HL-60/S4 treated with retinoic acid at 250 ng/mL for 4 days and 3 days (cell line): ENCODE data around the gene GPRC6A.

ENCODE experiments used
- in situ Hi-C: fragments of 300-500 bp; cut with MboI; formaldehyde crosslinking; loops from 2 replicates; pipeline ENCODE4 v1.7.0; 2022; ENCODE audit warnings: low sequenced_read_pairs

GPRC6A gene

DNA sequence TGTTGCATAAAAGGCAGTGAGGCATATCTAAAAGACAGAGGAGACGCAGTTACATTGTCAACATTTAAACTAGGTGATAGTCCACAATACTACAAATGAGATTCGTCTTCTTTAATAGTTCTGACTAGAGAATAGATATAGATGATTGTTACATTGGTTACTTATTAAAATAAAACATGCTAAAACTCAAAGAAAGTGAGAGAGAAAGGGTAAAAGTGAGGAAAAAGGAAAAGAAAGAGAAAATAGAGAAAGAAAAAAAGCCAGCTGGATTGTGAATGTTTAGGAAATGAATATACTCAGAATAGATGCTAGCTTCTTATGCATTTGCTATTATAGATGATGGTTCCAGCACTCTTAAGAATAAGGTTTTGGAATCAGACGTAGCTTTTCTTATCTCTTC is 35.7 kb downstream of the GPRC6A start:
- in situ Hi-C loops = no loop called here

DNA sequence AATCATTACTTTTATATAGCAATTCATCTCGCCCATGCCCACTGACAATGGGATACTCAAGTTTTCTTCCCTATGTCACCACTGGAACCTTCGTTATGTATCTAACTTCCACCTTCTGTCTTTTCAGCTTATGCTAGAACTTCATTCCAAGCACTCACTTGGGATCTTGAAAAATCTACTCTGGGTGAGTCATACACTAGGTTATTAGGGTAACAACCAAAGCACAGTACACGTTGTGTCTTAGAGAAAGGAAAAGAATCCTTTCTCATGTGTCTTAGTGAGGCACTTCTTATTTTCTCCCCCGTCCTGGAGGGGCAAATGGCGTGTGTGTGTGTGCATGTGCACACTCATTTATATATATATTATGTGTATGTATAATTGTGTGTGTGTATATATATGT is 45.0 kb downstream of the GPRC6A start:
- in situ Hi-C loops = no loop called here

DNA sequence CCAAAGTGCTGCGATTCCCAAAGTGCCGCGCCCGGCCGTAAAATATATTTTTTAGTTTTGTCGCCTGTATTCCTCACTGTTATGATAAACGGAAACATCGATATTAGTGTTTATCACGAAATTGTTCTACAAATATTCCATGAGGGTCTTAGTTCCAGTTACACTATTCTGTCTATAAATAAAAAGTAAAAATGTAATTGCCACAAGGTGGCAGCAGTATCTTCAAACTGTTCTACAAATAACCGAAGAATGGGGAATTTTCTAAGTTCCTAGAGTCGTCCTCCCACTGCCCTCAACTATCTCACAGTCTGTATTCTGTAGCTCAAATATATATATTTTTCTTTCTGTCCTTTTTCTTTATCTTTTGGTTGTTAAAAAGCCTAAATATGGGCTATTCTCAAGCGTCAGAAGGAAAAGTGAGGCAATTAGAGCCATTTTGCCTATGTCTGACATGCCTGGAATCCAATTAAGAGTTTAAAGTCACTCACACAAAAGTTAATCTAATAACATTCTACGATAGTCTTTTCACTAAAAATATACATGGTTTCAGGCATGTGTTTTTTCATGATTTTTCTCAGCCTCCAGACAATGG is 49.2 kb downstream of the GPRC6A start:
- in situ Hi-C loops = no loop called here

DNA sequence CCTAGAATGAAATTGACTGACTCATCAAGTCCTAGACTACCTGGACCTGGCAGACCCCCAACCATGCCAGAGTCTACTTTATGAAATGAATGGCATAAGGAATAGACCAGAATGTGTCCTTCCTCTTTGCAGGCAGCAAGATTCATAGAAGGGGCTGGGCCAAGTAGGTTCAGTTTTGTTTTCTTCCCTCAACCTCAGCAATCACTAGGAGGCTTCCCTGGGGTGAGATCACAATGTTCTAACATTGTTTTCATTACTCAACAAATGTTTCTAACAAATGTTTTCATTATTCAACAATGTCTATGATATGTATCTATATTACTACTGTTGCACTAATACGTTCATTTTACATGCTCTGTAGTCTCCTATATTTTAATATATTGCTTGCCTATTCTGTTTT is 55.0 kb downstream of the GPRC6A start:
- in situ Hi-C loops = no loop called here

DNA sequence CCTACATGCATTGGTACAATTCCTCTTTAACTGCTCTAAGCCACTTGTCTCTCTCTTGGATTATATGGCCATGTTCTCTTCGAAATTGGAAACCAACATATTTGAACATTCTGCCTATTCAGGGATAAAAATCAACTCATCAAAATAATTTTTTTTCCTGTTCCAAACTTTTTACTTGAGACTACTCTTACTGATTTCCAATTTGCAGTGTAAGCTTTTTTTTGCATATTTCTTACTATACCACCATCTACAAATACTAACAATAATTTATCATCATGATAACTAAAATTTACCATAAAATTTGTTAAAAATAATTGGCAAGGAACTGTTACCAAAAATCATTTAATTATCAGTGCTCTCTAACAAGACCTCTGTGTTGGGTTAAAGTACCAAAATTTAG is 56.4 kb downstream of the GPRC6A start:
- in situ Hi-C loops = no loop called here

DNA sequence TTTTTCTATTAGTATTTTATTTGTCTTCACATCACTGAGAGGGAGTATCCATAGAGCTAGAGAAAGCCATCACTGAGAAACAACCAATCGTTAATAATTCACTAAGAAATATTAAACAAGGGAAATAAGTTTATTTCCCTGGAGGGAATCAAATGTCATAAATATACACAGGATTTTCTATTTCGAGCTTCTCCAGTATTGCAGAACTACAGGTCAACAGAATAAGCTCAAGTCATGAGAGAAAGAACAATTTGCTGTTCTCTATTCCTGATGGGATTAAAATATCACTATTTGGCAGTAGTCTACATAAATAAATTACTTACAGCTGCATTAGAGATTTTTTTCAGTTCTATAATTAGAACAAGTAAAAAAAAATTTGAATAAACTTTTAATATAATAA is 61.2 kb downstream of the GPRC6A start:
- in situ Hi-C loops = no loop called here

DNA sequence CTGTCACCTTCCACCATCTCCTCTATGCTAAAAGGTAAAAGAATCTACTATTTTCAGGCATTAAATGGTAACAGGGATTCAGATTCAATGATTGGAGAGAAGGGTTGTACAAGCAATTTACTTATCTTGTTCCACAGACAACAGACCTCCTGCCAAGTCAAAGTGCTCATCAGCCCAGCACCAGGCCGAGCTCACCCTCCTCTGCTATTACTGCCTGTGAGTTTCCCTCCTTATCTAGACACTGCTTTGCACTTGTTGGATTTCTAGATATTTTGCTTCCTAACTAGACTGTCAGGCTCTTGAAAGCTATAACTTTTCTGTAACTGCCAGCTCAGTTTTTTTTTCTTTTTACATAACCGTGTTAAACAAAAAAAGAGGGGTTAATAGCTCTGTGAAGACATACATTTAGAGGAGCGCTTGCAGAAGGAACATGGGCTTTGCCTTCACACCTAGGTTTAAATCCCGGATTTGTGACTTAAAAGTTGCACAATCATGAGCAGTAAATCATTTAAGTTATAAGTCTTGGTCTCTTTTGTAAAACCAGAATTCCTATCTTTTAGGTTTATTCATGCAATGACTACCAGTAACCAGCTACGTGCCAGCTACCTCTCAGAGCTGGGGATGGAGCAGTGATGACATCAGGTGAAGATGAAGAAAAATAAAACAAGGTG is 62.2 kb downstream of the GPRC6A start:
- in situ Hi-C loops = no loop called here

DNA sequence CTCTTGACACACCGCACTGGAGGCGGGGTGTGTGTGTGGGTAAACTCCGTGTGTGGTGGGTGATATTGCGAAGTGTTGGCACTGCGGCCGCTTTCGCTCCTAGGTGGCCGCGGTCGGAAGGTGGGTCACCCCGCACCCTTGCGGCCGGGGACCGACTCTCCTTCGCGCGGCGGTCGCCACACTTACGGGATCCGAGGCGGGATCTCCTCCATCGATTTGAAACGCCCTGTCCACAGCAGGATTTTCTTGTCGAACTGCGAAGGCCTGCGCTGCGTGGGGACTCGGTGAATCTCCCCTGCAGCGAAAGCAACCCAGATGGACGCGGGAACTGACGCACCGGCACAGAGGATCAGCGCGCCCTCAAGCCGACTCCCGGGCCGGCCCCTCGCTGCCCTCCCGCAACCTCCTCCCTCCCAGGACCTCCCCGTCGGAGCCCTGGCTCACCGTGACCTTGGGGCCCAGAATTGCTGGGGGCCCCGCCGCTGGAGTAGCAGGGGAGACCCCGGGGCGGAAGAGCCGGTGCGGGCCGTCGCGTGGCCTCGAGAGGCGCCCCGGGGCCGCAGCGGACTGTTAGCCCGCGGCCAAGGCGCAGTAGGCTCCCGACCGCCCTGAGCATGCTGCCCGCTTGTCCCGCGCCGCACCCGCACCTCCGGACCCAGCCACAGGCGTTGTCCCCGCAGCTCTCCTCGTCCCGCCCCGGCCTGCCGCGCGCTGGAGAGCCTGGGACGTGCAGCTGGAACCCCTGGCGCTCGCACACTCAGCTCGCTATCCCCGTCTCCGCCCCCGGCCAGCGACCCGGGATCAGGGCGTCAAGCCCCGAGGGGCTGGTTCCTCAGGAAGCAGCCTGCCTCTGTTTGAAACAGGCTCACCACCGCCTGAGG is 63.7 kb downstream of the GPRC6A start, which contains the start of gene FAM162B:
FAM162B (minus strand) TSS at position 759 of the 881 bp plus-strand sequence; CDS start at position 616, 143 bp downstream.
- in situ Hi-C loops = no loop called here

DNA sequence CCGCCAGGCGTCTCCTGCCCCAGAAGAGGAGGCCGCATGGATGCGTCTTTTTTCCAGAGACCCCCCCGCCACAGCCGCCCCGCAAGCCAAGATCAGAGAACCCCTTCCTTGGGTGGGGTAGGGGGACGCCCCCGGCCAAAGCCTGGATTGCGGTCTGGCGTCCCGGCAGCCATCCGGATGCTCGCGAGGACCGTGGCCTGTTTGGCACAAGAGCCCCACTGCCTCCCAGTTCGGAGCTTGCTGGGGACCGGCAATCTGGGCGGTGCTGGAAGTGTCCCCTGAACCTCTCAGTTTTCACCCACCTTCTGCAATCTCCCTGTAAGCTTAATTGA is 64.3 kb downstream of the GPRC6A start:
- in situ Hi-C loops = no loop called here

DNA sequence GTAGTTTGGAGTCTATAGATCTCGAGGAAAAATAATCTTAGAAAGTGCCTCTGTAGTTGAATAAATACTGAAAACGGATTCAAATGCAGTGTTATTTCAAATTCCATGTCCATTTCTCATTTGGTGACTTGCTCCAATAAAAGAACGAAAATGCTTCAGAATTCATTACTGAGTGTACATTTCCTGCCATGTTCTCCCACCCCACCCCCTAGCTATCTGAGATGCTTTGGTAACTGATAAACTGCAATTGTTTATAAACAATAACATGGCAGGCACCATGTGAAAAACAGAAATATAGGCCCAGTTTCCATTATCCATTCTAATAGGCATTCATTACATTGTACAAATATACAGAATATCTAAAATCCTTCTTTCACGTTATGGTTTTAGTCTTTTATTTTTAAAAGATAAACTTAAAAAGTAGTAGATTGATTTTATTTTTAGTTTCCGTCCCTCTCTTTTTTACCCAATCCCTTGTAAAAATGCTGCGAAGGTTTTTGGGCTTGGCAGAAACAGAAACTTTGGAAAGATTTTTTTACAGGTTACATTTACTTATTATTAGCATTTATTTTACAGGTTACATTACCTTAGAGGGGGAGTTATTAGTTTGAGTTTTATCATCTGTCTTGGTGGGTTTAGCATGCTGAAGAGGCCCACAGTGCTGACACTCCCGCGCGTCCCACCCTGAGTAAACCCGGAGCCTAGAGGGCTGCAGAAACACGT is 64.8 kb downstream of the GPRC6A start:
- in situ Hi-C loops = no loop called here

DNA sequence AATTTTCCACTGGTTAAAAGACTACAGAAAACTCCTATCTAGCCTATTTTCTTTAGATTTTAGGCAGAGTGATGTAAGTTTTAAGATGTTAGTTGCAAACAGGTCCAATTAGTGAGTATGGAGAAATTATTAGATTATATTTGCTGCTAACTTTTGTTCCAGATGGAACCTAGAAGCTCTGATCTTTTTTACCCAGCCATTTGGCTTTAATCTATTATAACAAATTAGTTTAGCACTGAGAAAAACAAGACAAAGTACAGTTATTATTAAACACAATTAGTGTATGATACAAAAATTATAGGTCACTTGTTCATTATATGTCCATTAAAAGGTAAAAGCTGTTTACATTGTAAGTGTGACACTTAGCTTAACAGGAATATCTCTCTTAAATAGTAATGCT is 65.8 kb downstream of the GPRC6A start:
- in situ Hi-C loops = no loop called here

DNA sequence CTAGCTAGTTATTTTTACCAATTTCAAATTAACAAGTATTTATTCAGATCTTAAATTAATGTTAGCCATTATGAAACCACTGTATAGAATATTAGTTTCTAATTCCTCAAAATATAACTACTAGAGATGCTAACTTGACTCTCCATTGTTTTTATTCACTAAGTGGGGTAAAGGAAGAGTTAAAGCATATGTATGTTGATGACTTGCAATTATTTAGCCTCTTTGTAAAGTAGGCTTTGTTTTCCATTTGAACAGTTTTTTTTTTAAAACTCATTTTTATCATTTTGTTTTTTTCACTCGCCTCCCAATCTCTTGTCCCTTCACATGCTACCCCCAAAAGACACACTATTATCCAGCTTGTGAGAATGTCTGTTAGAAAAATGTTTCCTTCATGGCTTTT is 66.6 kb downstream of the GPRC6A start:
- in situ Hi-C loops = no loop called here

DNA sequence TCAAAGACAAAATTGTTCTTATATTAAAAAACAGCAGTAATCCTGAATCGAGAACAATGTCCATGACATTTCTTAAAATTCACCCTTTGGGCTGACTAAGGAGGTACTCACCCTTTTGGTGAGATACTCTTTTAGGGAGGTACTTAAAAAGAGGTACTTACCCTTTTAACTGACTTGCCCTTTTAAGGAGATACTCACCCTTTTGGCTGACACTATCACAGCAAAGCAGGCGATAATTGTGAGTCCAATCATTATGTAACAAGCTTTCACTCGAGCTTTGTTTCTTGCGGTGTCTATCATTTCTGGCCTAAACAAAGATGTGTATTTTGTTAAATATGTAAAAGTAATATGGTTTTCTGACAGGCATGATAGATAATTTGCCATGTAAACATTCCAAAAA is 67.1 kb downstream of the GPRC6A start:
- in situ Hi-C loops = no loop called here

DNA sequence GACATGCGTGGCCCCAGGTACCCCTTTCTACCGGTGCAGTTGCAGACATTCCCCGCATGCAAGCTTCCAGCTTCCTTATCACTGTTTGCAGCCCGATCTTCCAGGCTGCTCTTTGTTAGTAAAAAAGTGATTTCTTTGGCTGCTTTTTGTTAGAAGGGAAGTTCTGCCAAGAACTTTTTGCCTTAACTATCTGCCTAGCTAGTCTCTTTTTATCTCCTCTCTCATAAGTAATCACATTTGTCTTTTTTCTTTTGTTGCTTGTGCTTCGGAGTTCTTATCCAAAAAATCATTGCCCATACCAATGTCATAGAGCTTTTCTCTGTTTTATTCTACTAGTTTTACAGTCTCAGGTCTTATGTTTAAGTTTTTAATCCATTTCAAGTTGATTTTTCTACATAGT is 83.7 kb downstream of the GPRC6A start:
- in situ Hi-C loops = no loop called here
